Measurements from ENCODE around the gene NECAP2.
"Not testable (repeated sequence)": the region's sequence is repeated elsewhere in the genome, so short reads cannot be mapped to it uniquely, and the experiment has no call there.

Gene NECAP2

DNA sequence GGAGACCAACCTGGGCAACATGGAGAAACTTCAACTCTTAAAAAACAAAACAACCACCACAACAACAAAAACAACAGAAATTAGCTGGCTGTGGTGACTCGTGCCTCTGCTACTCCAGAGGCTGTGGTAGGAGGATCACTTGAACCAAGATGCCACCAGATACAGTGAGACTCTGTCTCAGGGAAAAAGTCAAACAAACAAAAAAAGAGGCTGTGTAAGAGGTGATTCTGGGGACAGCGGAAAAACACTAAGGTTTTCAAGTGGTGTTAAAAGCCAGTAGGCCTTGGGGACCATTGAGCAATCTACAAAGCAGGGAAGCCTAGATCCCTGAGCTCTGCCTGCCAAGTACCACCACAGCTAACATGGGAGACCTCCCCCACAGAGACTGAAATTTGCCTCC is 65.3 kb downstream of the NECAP2 start:
- H3K9me3 Mint-ChIP-seq; H3K36me3 Mint-ChIP-seq (ENCODE audit: low read depth); H3K27ac Mint-ChIP-seq; intact Hi-C loops (cut with micrococcal nuclease); H3K4me1 Mint-ChIP-seq (ENCODE audit: low read depth); H3K4me3 Mint-ChIP-seq: not testable (repeated sequence)
- H3K27me3 Mint-ChIP-seq: peaks cover 13% of the 10 kb centered on the region

DNA sequence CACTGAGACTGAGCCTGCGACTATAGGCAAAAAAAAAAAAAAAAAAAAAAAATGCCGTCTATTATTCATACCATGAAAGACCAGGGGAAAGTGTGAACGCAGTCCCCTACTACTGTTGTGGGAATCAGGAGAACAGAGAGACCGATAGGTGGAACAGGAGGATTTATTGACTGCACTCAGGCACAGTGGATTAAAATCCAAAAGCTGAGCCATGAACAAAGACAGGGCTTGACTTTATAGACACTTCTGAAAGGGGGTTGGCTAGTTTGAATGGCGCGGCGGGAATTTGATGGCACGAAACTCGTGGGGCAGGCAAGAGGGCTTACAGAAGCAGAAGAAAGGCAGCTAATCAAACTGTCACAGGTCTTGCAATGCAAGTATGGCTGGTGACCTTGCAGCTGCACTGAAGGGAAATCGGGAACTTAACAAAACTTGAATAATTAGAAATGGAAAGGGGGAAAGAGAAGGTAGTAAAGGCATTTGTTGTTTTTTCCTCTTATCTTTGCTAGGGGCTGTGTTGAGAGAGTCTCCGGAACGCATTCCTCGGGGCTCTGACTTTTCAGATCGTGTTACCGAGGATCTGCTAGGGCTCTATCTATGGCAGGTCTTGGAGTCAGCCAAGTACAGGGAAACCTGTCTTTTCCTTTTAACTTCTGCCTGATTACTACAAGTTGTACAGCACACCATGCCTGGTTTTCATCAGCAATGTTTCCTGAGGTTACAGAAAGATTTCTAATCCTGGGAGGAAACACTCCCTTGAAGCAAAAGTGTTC is 66.0 kb downstream of the NECAP2 start:
- H3K27ac Mint-ChIP-seq; H3K4me3 Mint-ChIP-seq; intact Hi-C loops (cut with micrococcal nuclease); H3K36me3 Mint-ChIP-seq (ENCODE audit: low read depth); H3K9me3 Mint-ChIP-seq; H3K4me1 Mint-ChIP-seq (ENCODE audit: low read depth): not testable (repeated sequence)
- H3K27me3 Mint-ChIP-seq: peaks cover 10% of the 10 kb centered on the region

DNA sequence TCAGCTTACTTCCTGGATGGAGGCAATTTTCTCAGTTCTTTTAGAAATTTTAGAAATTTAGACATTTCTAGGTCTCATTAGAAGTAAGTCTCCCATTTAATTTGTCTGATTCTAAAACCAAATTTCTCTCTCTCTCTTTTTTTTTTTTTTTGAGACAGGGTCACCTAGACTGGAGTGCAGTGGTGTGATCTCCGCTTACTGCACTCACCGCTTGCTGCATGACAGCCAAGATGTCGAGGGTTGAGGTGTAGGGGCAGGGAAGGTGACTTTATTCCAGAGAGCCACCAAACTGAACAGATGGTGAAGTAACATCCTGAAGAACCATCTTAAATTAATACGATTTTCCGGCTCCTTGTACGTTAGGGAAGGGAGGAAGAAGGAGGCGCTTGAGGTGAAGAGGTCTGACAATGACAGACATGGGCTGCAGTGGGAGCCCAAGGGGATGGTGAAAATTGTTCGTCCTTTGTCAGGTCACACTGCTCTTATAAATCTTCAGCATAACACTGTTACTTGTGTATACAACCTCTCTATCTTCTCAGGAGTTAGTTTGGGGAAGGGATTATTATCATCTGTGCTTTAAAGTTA is 68.4 kb downstream of the NECAP2 start:
- H3K4me1 Mint-ChIP-seq (ENCODE audit: low read depth); intact Hi-C loops (cut with micrococcal nuclease); H3K4me3 Mint-ChIP-seq; H3K36me3 Mint-ChIP-seq (ENCODE audit: low read depth); H3K27ac Mint-ChIP-seq; H3K27me3 Mint-ChIP-seq; H3K9me3 Mint-ChIP-seq: not testable (repeated sequence)

Measured in dendritic cell treated with granulocyte-macrophage colony-stimulating factor and Interleukin-4, amounts not matched to agents 40 ng/mL and 50 ng/mL, for 4 days (primary cell).